ENCODE data around the gene OR10H4. TPM values are rescaled to one million over a fixed set of nuclear protein-coding genes. Genes with fewer than 3 reads are reported as not detected.

OR10H4 gene
- total RNA-seq, 1 donor from 2014 or later: not detected

GRCh38 chr19:15992014-15992413 is 43.2 kb downstream of the OR10H4 start:
- no peaks in the 10 kb centered on the region for H3K27me3 ChIP-seq (ENCODE audit: control insufficient read depth, insufficient read depth, low read length)
- FAIRE-seq (peak; percentile 81), DNase-seq (ENCODE audit: low read depth) (no peak)
- no peak for TF ChIP-seq CTCF (IDR thresholded peaks at IDR 0.05; ENCODE audit: insufficient read depth, low read length, severe bottlenecking)
- H3K36me3 ChIP-seq (ENCODE audit: control insufficient read depth, insufficient read depth, low read length): no peaks in the 10 kb centered on the region
- H3K4me3 ChIP-seq (ENCODE audit: low read depth, low read length): no peak overlapping the region

- DNase-seq (ENCODE audit: low read depth) (no peak), FAIRE-seq (no peak)
- Histone ChIP-seq H3K27me3 (ENCODE audit: control insufficient read depth, insufficient read depth, low read length) (no peaks in the 10 kb centered on the region), H3K36me3 (ENCODE audit: control insufficient read depth, insufficient read depth, low read length) (no peaks in the 10 kb centered on the region), H3K4me3 (ENCODE audit: low read depth, low read length) (no peak overlapping the region)
- TF ChIP-seq CTCF (IDR thresholded peaks at IDR 0.05; ENCODE audit: insufficient read depth, low read length, severe bottlenecking): no peak
Measured at GRCh38 chr19:15995536-15995935, 46.7 kb downstream of the OR10H4 start.

- no peaks in the 10 kb centered on the region for H3K36me3 ChIP-seq (ENCODE audit: control insufficient read depth, insufficient read depth, low read length)
- no peaks in the 10 kb centered on the region for H3K27me3 ChIP-seq (ENCODE audit: control insufficient read depth, insufficient read depth, low read length)
- TF ChIP-seq CTCF (IDR thresholded peaks at IDR 0.05; ENCODE audit: insufficient read depth, low read length, severe bottlenecking): no peak
- no peak overlapping the region for H3K4me3 ChIP-seq (ENCODE audit: low read depth, low read length)
- DNase-seq (ENCODE audit: low read depth): no peak
- no peak for FAIRE-seq
Measured at GRCh38 chr19:15998166-15998565, 49.4 kb downstream of the OR10H4 start.

Other genes starting within 250 kb of the OR10H4 start
- gene OR10H2, start 221.0 kb upstream of the OR10H4 start, total RNA-seq: not detected in 2 replicates
- gene OR10H3, start 211.0 kb upstream of the OR10H4 start, total RNA-seq: not detected in 2 replicates
- gene OR10H5, start 161.3 kb upstream of the OR10H4 start, total RNA-seq: not detected in 2 replicates
- not detected in 2 replicates for gene OR10H1, start 133.3 kb upstream of the OR10H4 start, total RNA-seq
- gene CYP4F2, start 50.9 kb upstream of the OR10H4 start, total RNA-seq: under 0.01 TPM in 1 of 2 replicates, not detected in the other
- gene CYP4F11, start 14.5 kb upstream of the OR10H4 start, total RNA-seq: 0.79 and 2.7 TPM in 2 replicates
- gene TPM4, start 127.5 kb downstream of the OR10H4 start, total RNA-seq: 235 and 395 TPM in 2 replicates
- 76.6 and 99.2 TPM in 2 replicates for gene RAB8A, start 162.9 kb downstream of the OR10H4 start, total RNA-seq
- gene HSH2D, start 194.7 kb downstream of the OR10H4 start, total RNA-seq: 0.26 and 0.38 TPM in 2 replicates
- gene CIB3, start 224.5 kb downstream of the OR10H4 start, total RNA-seq: not detected in 2 replicates
- 80.9 and 82.9 TPM in 2 replicates for gene FAM32A, start 236.4 kb downstream of the OR10H4 start, total RNA-seq
- gene AP1M1, start 248.9 kb downstream of the OR10H4 start, total RNA-seq: 20.5 and 23.4 TPM in 2 replicates